Fibroblast of the aortic adventitia (primary cell): Measurements from ENCODE around the gene TMEM212. TPM values are rescaled to one million over a fixed set of nuclear protein-coding genes. Genes with fewer than 3 reads are reported as not detected.

Source experiments
- DNase-seq: peaks from one replicate; pipeline ENCODE4 v3.0.0-alpha.2; 2010; ENCODE audit warnings: low read depth
- H3K4me3 ChIP-seq: 2 replicates; pipeline ENCODE4 v1.5.1; 2011; ENCODE audit warnings: low read depth, mild to moderate bottlenecking, control low read depth, low read length, moderate library complexity
- CTCF ChIP-seq: IDR thresholded peaks from 2 replicates; pipeline ENCODE4 v1.5.1; 2011; ENCODE audit warnings: mild to moderate bottlenecking, low read length, control low read depth, inconsistent platforms; ENCODE audit not compliant: insufficient read depth
- total RNA-seq: library from RNA; depleted of rRNA; stranded (reverse); fragments of >200 nt; gene quantifications from 2 replicates; pipeline ENCODE4 v1.2.3, GENCODE V29; 2012; ENCODE audit warnings: low replicate concordance

Gene TMEM212
- total RNA-seq, 1 donor = not detected

GRCh38 chr3:171839270-171839669 lies 3.9 kb upstream of the TMEM212 start:
- DNase-seq = no peak
- H3K4me3 ChIP-seq = no peak overlapping the region
- TF ChIP-seq CTCF = no peak

- DNase-seq = no peak
- H3K4me3 ChIP-seq = no peak overlapping the region
- TF ChIP-seq CTCF = no peak
Observed at GRCh38 chr3:171840445-171840810, 2.7 kb upstream of the TMEM212 start.

- no peak for TF ChIP-seq CTCF
- no peak overlapping the region for H3K4me3 ChIP-seq
- DNase-seq = no peak
Observed at GRCh38 chr3:171840811-171841619, 2.1 kb upstream of the TMEM212 start.

GRCh38 chr3:171841620-171842000 lies 1.5 kb upstream of the TMEM212 start:
- DNase-seq = peak; percentile 79
- TF ChIP-seq CTCF = no peak
- H3K4me3 ChIP-seq = no peak overlapping the region

GRCh38 chr3:171844873-171845272 lies 1.7 kb downstream of the TMEM212 start:
- DNase-seq = no peak
- H3K4me3 ChIP-seq = no peak overlapping the region
- no peak for TF ChIP-seq CTCF

GRCh38 chr3:171845481-171846284 lies 2.5 kb downstream of the TMEM212 start:
- no peak for DNase-seq
- TF ChIP-seq CTCF = no peak
- no peak overlapping the region for H3K4me3 ChIP-seq
